WTC11 (cell line): ENCODE results near the gene TSSK2. TPM values are rescaled to one million over a fixed set of nuclear protein-coding genes. Genes with fewer than 3 reads are reported as not detected.

Experiments used
- ATAC-seq: fragments of 200-7000 bp; cut with Tn5 transposase; 2 replicates; pipeline ENCODE4 v1.10.0; 2021; ENCODE audit warnings: mild to moderate bottlenecking, moderate library complexity
- CTCF ChIA-PET: fragments of 300-600 bp; sonication (Branson Sonifier 250); formaldehyde crosslinking; loops from one replicate; lab custom pipeline; 2021; ENCODE audit warnings: antibody characterized with exemption; lab: Charles Lee
- POLR2A ChIA-PET: fragments of 350-600 bp; sonication (Branson Sonifier 250); formaldehyde crosslinking; loops from one replicate; lab custom pipeline; 2021; ENCODE audit warnings: antibody characterized with exemption; lab: Charles Lee
- DNase-seq: peaks from one replicate; pipeline ENCODE4 v3.0.0; 2021; ENCODE audit warnings: low spot score
- H3K27ac Mint-ChIP-seq: 2 replicates; pipeline ENCODE4 v1.8.0; 2021; ENCODE audit warnings: mixed read lengths
- H3K27me3 Mint-ChIP-seq: 2 replicates; pipeline ENCODE4 v1.8.0; 2021; ENCODE audit warnings: low read depth, mild to moderate bottlenecking, moderate library complexity, mixed read lengths
- H3K36me3 Mint-ChIP-seq: 2 replicates; pipeline ENCODE4 v1.8.0; 2021; ENCODE audit warnings: mixed read lengths
- H3K4me1 Mint-ChIP-seq: 2 replicates; pipeline ENCODE4 v1.8.0; 2022; ENCODE audit warnings: mixed read lengths
- H3K4me3 Mint-ChIP-seq: 2 replicates; pipeline ENCODE4 v1.8.0; 2021; ENCODE audit warnings: mild to moderate bottlenecking, moderate library complexity, mixed read lengths
- H3K9me3 Mint-ChIP-seq: 2 replicates; pipeline ENCODE4 v1.8.0; 2021; ENCODE audit warnings: mixed read lengths
- ARID4B ChIP-seq: sonication (generic); formaldehyde crosslinking; IDR thresholded peaks from 2 replicates; pipeline ENCODE4 v1.8.0; 2023; ENCODE audit warnings: missing genetic modification reagents, mild to moderate bottlenecking, borderline replicate concordance
- FOXJ3 ChIP-seq: sonication (generic); formaldehyde crosslinking; IDR thresholded peaks from 2 replicates; pipeline ENCODE4 v1.9.0; 2021; ENCODE audit warnings: missing genetic modification reagents, mild to moderate bottlenecking, borderline replicate concordance
- GABPB1 ChIP-seq: sonication (generic); formaldehyde crosslinking; IDR thresholded peaks from 2 replicates; pipeline ENCODE4 v1.8.1; 2023; ENCODE audit warnings: mild to moderate bottlenecking, missing genetic modification reagents
- GRHL2 ChIP-seq: fragments of 250-450 bp; sonication (Bioruptor Pico); IDR thresholded peaks from 2 replicates; pipeline ENCODE4 v1.8.0; 2022; ENCODE audit warnings: mild to moderate bottlenecking, moderate library complexity; ENCODE audit not compliant: insufficient replicate concordance, severe bottlenecking
- GTF2I ChIP-seq: fragments of 250-450 bp; sonication (Bioruptor Pico); conservative IDR thresholded peaks from 2 replicates; pipeline ENCODE4 v1.4.0; 2021; ENCODE audit warnings: mild to moderate bottlenecking
- JAZF1 ChIP-seq: fragments of 250-450 bp; sonication (Bioruptor Pico); IDR thresholded peaks from 2 replicates; pipeline ENCODE4 v1.9.0; 2021; ENCODE audit warnings: moderate library complexity, mild to moderate bottlenecking, inconsistent platforms
- JUN ChIP-seq: sonication (generic); formaldehyde crosslinking; IDR thresholded peaks from 2 replicates; pipeline ENCODE4 v1.8.0; 2023; ENCODE audit warnings: mild to moderate bottlenecking, missing genetic modification reagents
- MAX ChIP-seq: sonication (generic); formaldehyde crosslinking; IDR thresholded peaks from 2 replicates; pipeline ENCODE4 v1.8.0; 2022; ENCODE audit warnings: mild to moderate bottlenecking, missing genetic modification reagents
- NFATC4 ChIP-seq: fragments of 250-450 bp; sonication (Bioruptor Pico); IDR thresholded peaks from 2 replicates; pipeline ENCODE4 v1.9.0; 2021; ENCODE audit warnings: mild to moderate bottlenecking
- NFE2L1 ChIP-seq: sonication (generic); formaldehyde crosslinking; IDR thresholded peaks from 2 replicates; pipeline ENCODE4 v1.8.1; 2023; ENCODE audit warnings: missing genetic modification reagents
- NR3C1 ChIP-seq: sonication (generic); formaldehyde crosslinking; conservative IDR thresholded peaks from 2 replicates; pipeline ENCODE4 v1.8.1; 2023; ENCODE audit warnings: low read depth, mild to moderate bottlenecking, missing genetic modification reagents
- OVOL2 ChIP-seq: fragments of 250-450 bp; sonication (Bioruptor Pico); IDR thresholded peaks from 2 replicates; pipeline ENCODE4 v1.9.0; 2021; ENCODE audit warnings: mild to moderate bottlenecking, borderline replicate concordance
- PREB ChIP-seq: sonication (generic); formaldehyde crosslinking; IDR thresholded peaks from 2 replicates; pipeline ENCODE4 v1.8.1; 2022; ENCODE audit warnings: mild to moderate bottlenecking, missing genetic modification reagents, moderate library complexity, borderline replicate concordance
- RELA ChIP-seq: sonication (generic); formaldehyde crosslinking; IDR thresholded peaks from 2 replicates; pipeline ENCODE4 v1.8.1; 2022; ENCODE audit warnings: missing genetic modification reagents, mild to moderate bottlenecking, borderline replicate concordance
- RORB ChIP-seq: fragments of 250-450 bp; sonication (Bioruptor Pico); IDR thresholded peaks from 2 replicates; pipeline ENCODE4 v1.9.0; 2021; ENCODE audit warnings: mild to moderate bottlenecking
- SP1 ChIP-seq: sonication (generic); formaldehyde crosslinking; conservative IDR thresholded peaks from 2 replicates; pipeline ENCODE4 v1.8.1; 2022; ENCODE audit warnings: missing genetic modification reagents
- STAT6 ChIP-seq: sonication (generic); formaldehyde crosslinking; conservative IDR thresholded peaks from 2 replicates; pipeline ENCODE4 v1.8.1; 2023; ENCODE audit warnings: mild to moderate bottlenecking, low read depth, missing genetic modification reagents, moderate library complexity
- ZNF121 ChIP-seq: sonication (generic); formaldehyde crosslinking; IDR thresholded peaks from 2 replicates; pipeline ENCODE4 v1.8.0; 2023; ENCODE audit warnings: missing genetic modification reagents
- ZNF219 ChIP-seq: sonication (generic); formaldehyde crosslinking; IDR thresholded peaks from 2 replicates; pipeline ENCODE4 v1.8.0; 2023; ENCODE audit warnings: missing genetic modification reagents, mild to moderate bottlenecking, borderline replicate concordance
- ZNF512 ChIP-seq: sonication (generic); formaldehyde crosslinking; IDR thresholded peaks from 2 replicates; pipeline ENCODE4 v1.8.1; 2022; ENCODE audit warnings: missing genetic modification reagents, borderline replicate concordance
- total RNA-seq: library from RNA; stranded (reverse); gene quantifications from 3 replicates; pipeline ENCODE4 v1.2.3, GENCODE V29; 2021

TSSK2 gene
- total RNA-seq, 1 experiment from 2014 or later: not detected

- TF ChIP-seq ARID4B: 0 out of 2 replicates have a peak, but pooled peaks have one; percentile 1
- TF ChIP-seq MAX (CRISPR knock-in tag): no peak
- TF ChIP-seq OVOL2: no peak
- TF ChIP-seq, all 79 proteins: peak for 3
Measured at GRCh38 chr22:19179497-19180048, 48.5 kb downstream of the TSSK2 start (continued).

- Mint-ChIP-seq H3K27ac (no peak overlapping the region), H3K36me3 (no peaks in the 10 kb centered on the region; the same call in 1 of the 2 replicates), H3K9me3 (no peaks in the 10 kb centered on the region)
- POLR2A ChIA-PET: no interaction called here
- CTCF ChIA-PET: interaction anchor here (1.0 to 2.9 kb wide), 12 partner anchors 14 to 293 kb away, joined by 3 to 25 read pairs (median 8); partner anchors contain the start of gene ESS2
- TF ChIP-seq STAT6: no peak
- no peak for TF ChIP-seq PREB (CRISPR knock-in tag)
- TF ChIP-seq NFATC4: no peak
- no peak for TF ChIP-seq GABPB1
- TF ChIP-seq GTF2I (CRISPR knock-in tag): no peak
- TF ChIP-seq GRHL2 (CRISPR knock-in tag): no peak
- TF ChIP-seq, all 79 proteins: peak for 0
- H3K4me1 Mint-ChIP-seq: peaks cover 17% of the 10 kb centered on the region
- H3K27me3 Mint-ChIP-seq: no peaks in the 10 kb centered on the region; the same call in 1 of the 2 replicates
- no peak for DNase-seq
- no peak overlapping the region for H3K4me3 Mint-ChIP-seq
- ATAC-seq: no peak
Measured at GRCh38 chr22:19180234-19180633, 49.1 kb downstream of the TSSK2 start.

GRCh38 chr22:19180740-19181410, 49.8 kb downstream of the TSSK2 start:
- H3K36me3 Mint-ChIP-seq: no peaks in the 10 kb centered on the region; the same call in 1 of the 2 replicates
- H3K4me3 Mint-ChIP-seq: no peak overlapping the region
- H3K27ac Mint-ChIP-seq: peak overlapping the region; percentile 24; the same call in 1 of the 2 replicates
- H3K27me3 Mint-ChIP-seq: no peaks in the 10 kb centered on the region
- DNase-seq: no peak
- H3K4me1 Mint-ChIP-seq: peaks cover 14% of the 10 kb centered on the region
- ChIA-PET POLR2A (no interaction called here), CTCF (interaction anchor here (0.8 kb wide), 1 partner anchor 99 kb away, joined by 3 read pairs; no protein-coding TSS in a partner anchor)
- ATAC-seq: no peak
- no peaks in the 10 kb centered on the region for H3K9me3 Mint-ChIP-seq
- TF ChIP-seq ZNF219 (CRISPR knock-in tag) (no peak), RELA (no peak), NFE2L1 (no peak), FOXJ3 (CRISPR knock-in tag) (no peak), JUN (CRISPR knock-in tag) (no peak), ZNF512 (CRISPR knock-in tag) (no peak), JAZF1 (CRISPR knock-in tag) (no peak), ZNF121 (CRISPR knock-in tag) (no peak), SP1 (CRISPR knock-in tag) (no peak), RORB (no peak), NR3C1 (no peak)
